ENCODE measurements around the gene PLEKHM3. TPM values are rescaled to one million over a fixed set of nuclear protein-coding genes. Genes with fewer than 3 reads are reported as not detected.

PLEKHM3 gene
- total RNA-seq, 2 experiments from 2014 or later, result 11.3 to 11.6 TPM

GRCh38 chr2:207937823-207938222 lies 87.5 kb downstream of the PLEKHM3 start:
- Histone ChIP-seq H3K27ac (ENCODE audit: low read depth in 1 of 2, low read length in 2 of 2) (no peak overlapping the region), H3K9me3 (ENCODE audit: control insufficient read depth in 1 of 2, insufficient read depth in 1 of 2, low read length in 2 of 2) (no peaks in the 10 kb centered on the region), H3K4me1 (ENCODE audit: insufficient read depth, low read length) (no peaks in the 10 kb centered on the region), H3K27me3 (ENCODE audit: control insufficient read depth in 1 of 2, insufficient read depth in 2 of 2, low read length in 2 of 2) (no peaks in the 10 kb centered on the region), H3K4me3 (ENCODE audit: low read length) (no peak overlapping the region), H3K36me3 (ENCODE audit: insufficient read depth, low read length) (no peaks in the 10 kb centered on the region)
- no peak for DNase-seq
- H3K4me3 Mint-ChIP-seq, result no peak overlapping the region
- peaks cover 14% of the 10 kb centered on the region for H3K36me3 Mint-ChIP-seq (ENCODE audit: low read depth)
- intact Hi-C loops (cut with DNase I, micrococcal nuclease), result no loop called here
- no peak overlapping the region for H3K27ac Mint-ChIP-seq
- CTCF ChIA-PET, result interaction anchor here (0.6 kb wide), 1 partner anchor 180 kb away, joined by 4 read pairs; no protein-coding TSS in a partner anchor
- H3K4me1 Mint-ChIP-seq (ENCODE audit: low read depth), result no peaks in the 10 kb centered on the region
- no peaks in the 10 kb centered on the region for H3K9me3 Mint-ChIP-seq
- POLR2A ChIA-PET, result no interaction called here
- no peak for TF ChIP-seq CTCF (IDR thresholded peaks at IDR 0.05)
- H3K27me3 Mint-ChIP-seq, result no peaks in the 10 kb centered on the region
- no peak for ATAC-seq (ENCODE audit: poor library complexity)

- H3K4me1 Mint-ChIP-seq (ENCODE audit: low read depth), result no peaks in the 10 kb centered on the region
- no peak overlapping the region for H3K4me3 Mint-ChIP-seq
- no peak overlapping the region for H3K27ac Mint-ChIP-seq
- Histone ChIP-seq H3K27ac (ENCODE audit: low read depth in 1 of 2, low read length in 2 of 2) (no peak overlapping the region), H3K36me3 (ENCODE audit: insufficient read depth, low read length) (no peaks in the 10 kb centered on the region), H3K9me3 (ENCODE audit: control insufficient read depth in 1 of 2, insufficient read depth in 1 of 2, low read length in 2 of 2) (no peaks in the 10 kb centered on the region), H3K4me3 (ENCODE audit: low read length) (no peak overlapping the region), H3K4me1 (ENCODE audit: insufficient read depth, low read length) (no peaks in the 10 kb centered on the region), H3K27me3 (ENCODE audit: control insufficient read depth in 1 of 2, insufficient read depth in 2 of 2, low read length in 2 of 2) (no peaks in the 10 kb centered on the region)
- ChIA-PET CTCF (no interaction called here), POLR2A (no interaction called here)
- peaks cover 11% of the 10 kb centered on the region for H3K36me3 Mint-ChIP-seq (ENCODE audit: low read depth)
- DNase-seq (no peak), ATAC-seq (ENCODE audit: poor library complexity) (no peak)
- no peak for TF ChIP-seq CTCF (IDR thresholded peaks at IDR 0.05)
- intact Hi-C loops (cut with DNase I, micrococcal nuclease), result no loop called here
- no peaks in the 10 kb centered on the region for H3K27me3 Mint-ChIP-seq
- H3K9me3 Mint-ChIP-seq, result no peaks in the 10 kb centered on the region
These were observed 88.1 kb downstream of the PLEKHM3 start for GRCh38 chr2:207937253-207937652.

GRCh38 chr2:207936380-207936779 lies 88.9 kb downstream of the PLEKHM3 start:
- Histone ChIP-seq H3K9me3 (ENCODE audit: control insufficient read depth in 1 of 2, insufficient read depth in 1 of 2, low read length in 2 of 2) (no peaks in the 10 kb centered on the region), H3K27me3 (ENCODE audit: control insufficient read depth in 1 of 2, insufficient read depth in 2 of 2, low read length in 2 of 2) (no peaks in the 10 kb centered on the region), H3K4me1 (ENCODE audit: insufficient read depth, low read length) (no peaks in the 10 kb centered on the region), H3K4me3 (ENCODE audit: low read length) (no peak overlapping the region), H3K36me3 (ENCODE audit: insufficient read depth, low read length) (no peaks in the 10 kb centered on the region), H3K27ac (ENCODE audit: low read depth in 1 of 2, low read length in 2 of 2) (no peak overlapping the region)
- no peak for DNase-seq
- TF ChIP-seq CTCF (IDR thresholded peaks at IDR 0.05), result no peak
- CTCF ChIA-PET, result no interaction called here
- no peak for ATAC-seq (ENCODE audit: poor library complexity)
- no peaks in the 10 kb centered on the region for H3K4me1 Mint-ChIP-seq (ENCODE audit: low read depth)
- peaks cover 12% of the 10 kb centered on the region for H3K36me3 Mint-ChIP-seq (ENCODE audit: low read depth)
- no peak overlapping the region for H3K27ac Mint-ChIP-seq
- no peaks in the 10 kb centered on the region for H3K9me3 Mint-ChIP-seq
- intact Hi-C loops (cut with DNase I, micrococcal nuclease), result no loop called here
- no peak overlapping the region for H3K4me3 Mint-ChIP-seq
- POLR2A ChIA-PET, result no interaction called here
- H3K27me3 Mint-ChIP-seq, result no peaks in the 10 kb centered on the region

Measured in CD4-positive, alpha-beta T cell (primary cell).